Thoracic aorta (tissue), 2 donors: ENCODE data around the gene HEATR5A. TPM values are rescaled to one million over a fixed set of nuclear protein-coding genes. Genes with fewer than 3 reads are reported as not detected.

ENCODE experiments used
- ATAC-seq: fragments of 150-250 bp; one replicate; pipeline ENCODE4 v1.8.0; 2017; ENCODE audit warnings: low read depth; ENCODE audit not compliant: insufficient number of reproducible peaks, low FRiP score
- DNase-seq: peaks from one replicate; pipeline ENCODE4 v3.0.0-alpha.2; 2020; ENCODE audit warnings: low spot score
- H3K27ac ChIP-seq, 2 donors: fragments of 200-600 bp; sonication (generic); 1 replicate in 1 of 2; 2 replicates in 1 of 2; pipeline ENCODE4 v1.5.1; 2016; ENCODE audit warnings: mild to moderate bottlenecking in 2 of 2, moderate library complexity in 2 of 2
- H3K27me3 ChIP-seq: fragments of 200-600 bp; sonication (generic); replicated peaks from 2 replicates; pipeline ENCODE4 v1.6.0; 2016; ENCODE audit warnings: mild to moderate bottlenecking; ENCODE audit not compliant: insufficient read depth
- H3K36me3 ChIP-seq: fragments of 200-600 bp; sonication (generic); one replicate; pipeline ENCODE4 v1.5.1; 2016
- H3K4me1 ChIP-seq, 2 donors: fragments of 200-600 bp; sonication (generic); 1 replicate in 1 of 2; 2 replicates in 1 of 2; pipeline versions ENCODE4 v1.5.1 to v1.6.0; 2016; ENCODE audit warnings: low read depth in 2 of 2, mild to moderate bottlenecking in 1 of 2; ENCODE audit not compliant: control insufficient read depth in 1 of 2
- H3K4me3 ChIP-seq: fragments of 200-600 bp; sonication (generic); 2 replicates; pipeline ENCODE4 v1.5.1; 2016; ENCODE audit warnings: mild to moderate bottlenecking
- H3K9me3 ChIP-seq: fragments of 200-600 bp; sonication (generic); 2 replicates; pipeline ENCODE4 v1.5.1; 2016
- total RNA-seq, 2 donors: library from RNA; depleted of rRNA; stranded (reverse); fragments of >200 nt; gene quantifications; one replicate each; pipeline versions ENCODE4 v1.1.0 to v1.2.3, GENCODE V29; 2016
- TF ChIP-seq, protein P1 (sequence below): fragments of 200-600 bp; sonication (generic); IDR thresholded peaks from one replicate; pipeline ENCODE4 v1.5.1; 2019; ENCODE audit warnings: antibody characterized with exemption

HEATR5A gene
- total RNA-seq, 2 donors from 2014 or later = 39.1 to 43.6 TPM

DNA sequence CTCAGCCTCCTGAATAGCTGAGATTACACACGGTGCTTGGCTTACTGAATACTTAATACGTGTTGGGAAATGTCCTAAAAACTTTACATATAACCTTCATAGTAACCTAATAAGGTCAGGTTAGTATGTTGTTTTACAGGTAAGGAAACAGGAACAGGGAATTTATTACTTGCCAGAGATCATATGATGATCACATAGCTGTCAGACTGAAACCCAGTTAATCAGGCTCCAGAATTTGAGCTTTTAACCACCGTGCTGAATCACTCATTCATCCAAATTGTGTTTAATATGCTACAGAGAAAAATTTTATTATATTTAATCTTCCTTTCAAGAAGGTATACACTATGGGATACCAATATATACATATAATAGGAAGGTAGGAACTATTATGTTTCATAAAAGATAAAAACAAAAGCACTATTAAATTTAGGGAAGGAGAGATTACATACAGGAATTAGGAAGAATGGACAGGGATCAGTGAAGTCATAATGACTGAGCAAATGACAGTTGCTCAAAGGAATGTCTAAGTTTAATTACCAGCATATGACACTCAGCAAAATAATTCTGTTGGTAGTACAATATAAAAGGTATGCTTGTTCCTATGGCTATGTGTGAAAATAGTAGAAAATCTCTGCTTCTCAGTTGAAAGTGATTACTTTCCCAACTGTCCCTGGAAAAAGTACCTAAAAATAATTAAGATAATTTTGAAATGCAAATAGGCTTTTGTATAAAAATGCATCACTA, 59.3 kb downstream of the HEATR5A start:
- DNase-seq (no peak), ATAC-seq (no peak)
- no peaks in the 10 kb centered on the region for H3K27me3 ChIP-seq
- H3K4me3 ChIP-seq = no peak overlapping the region
- H3K9me3 ChIP-seq = no peaks in the 10 kb centered on the region
- no peaks in the 10 kb centered on the region for H3K4me1 ChIP-seq
- H3K27ac ChIP-seq = no peak overlapping the region
- TF ChIP-seq, protein P1, sequence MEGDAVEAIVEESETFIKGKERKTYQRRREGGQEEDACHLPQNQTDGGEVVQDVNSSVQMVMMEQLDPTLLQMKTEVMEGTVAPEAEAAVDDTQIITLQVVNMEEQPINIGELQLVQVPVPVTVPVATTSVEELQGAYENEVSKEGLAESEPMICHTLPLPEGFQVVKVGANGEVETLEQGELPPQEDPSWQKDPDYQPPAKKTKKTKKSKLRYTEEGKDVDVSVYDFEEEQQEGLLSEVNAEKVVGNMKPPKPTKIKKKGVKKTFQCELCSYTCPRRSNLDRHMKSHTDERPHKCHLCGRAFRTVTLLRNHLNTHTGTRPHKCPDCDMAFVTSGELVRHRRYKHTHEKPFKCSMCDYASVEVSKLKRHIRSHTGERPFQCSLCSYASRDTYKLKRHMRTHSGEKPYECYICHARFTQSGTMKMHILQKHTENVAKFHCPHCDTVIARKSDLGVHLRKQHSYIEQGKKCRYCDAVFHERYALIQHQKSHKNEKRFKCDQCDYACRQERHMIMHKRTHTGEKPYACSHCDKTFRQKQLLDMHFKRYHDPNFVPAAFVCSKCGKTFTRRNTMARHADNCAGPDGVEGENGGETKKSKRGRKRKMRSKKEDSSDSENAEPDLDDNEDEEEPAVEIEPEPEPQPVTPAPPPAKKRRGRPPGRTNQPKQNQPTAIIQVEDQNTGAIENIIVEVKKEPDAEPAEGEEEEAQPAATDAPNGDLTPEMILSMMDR = no peak
- peaks cover 24% of the 10 kb centered on the region for H3K36me3 ChIP-seq

DNA sequence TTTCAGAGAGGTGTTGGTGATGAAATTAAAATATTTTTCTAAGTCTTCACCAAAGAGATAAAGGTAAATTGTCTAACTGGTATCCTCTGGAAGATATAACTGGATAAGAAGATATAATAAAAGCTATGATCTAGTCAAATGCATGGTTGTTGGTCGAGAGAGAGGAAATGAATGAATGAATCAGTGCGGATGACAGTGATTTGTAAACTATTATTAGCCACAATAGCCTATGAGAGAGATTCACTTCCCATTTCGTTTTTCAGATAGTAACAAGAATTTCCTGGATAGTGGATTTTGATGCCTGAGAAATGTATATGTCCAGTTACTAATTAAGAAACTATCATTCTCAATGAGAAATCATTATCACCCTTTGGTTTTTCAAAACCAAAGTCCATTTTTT, 63.1 kb downstream of the HEATR5A start:
- H3K27me3 ChIP-seq = no peaks in the 10 kb centered on the region
- no peak overlapping the region for H3K27ac ChIP-seq
- peaks cover 10% of the 10 kb centered on the region for H3K36me3 ChIP-seq
- no peaks in the 10 kb centered on the region for H3K4me1 ChIP-seq
- ATAC-seq = no peak
- no peak overlapping the region for H3K4me3 ChIP-seq
- H3K9me3 ChIP-seq = no peaks in the 10 kb centered on the region
- DNase-seq = no peak
- TF ChIP-seq, protein P1 = no peak

DNA sequence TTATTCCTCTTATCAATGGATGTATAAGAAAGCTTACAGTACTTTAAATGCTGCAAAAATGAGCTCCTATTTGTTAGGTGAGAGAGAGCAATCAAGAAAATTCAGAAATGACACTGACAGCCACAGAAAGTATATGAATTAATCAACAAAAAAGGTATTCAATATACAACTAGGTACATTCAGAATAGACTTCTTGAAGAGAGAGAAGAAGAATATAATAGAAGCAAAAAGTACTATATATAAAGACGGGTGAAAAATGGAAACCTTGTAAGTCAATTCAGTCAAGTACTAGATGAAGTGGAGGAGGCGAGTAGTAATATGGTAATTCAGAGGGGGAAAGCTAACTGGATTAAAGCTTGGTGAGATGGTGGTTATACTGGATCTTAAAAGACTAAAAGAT, 74.3 kb downstream of the HEATR5A start:
- TF ChIP-seq, protein P1 = no peak
- H3K27me3 ChIP-seq = no peaks in the 10 kb centered on the region
- H3K4me3 ChIP-seq = no peak overlapping the region
- no peak overlapping the region for H3K27ac ChIP-seq
- no peak for DNase-seq
- peaks cover 13% of the 10 kb centered on the region for H3K36me3 ChIP-seq
- peaks cover 0 to 1% of the 10 kb centered on the region in 2 donors for H3K4me1 ChIP-seq
- H3K9me3 ChIP-seq = no peaks in the 10 kb centered on the region
- no peak for ATAC-seq

DNA sequence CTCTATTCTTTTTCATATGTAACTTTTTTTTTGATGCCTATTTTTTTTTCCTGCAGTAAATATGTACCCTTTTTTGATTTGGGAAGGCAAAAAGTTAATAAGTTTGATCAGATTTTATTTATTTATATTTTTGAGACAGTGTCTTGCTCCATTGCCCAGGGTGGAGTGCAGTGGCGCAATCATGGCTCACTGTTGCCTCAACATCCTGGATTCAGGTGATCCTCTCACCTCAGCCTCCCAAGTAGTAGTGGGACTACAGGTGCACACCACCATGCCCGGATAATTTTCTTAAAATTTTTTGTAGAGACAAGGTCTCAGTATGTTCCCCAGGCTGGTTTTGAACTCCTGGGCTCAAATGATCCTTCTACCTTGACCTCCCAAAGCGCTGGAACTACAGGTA, 79.1 kb downstream of the HEATR5A start:
- Histone ChIP-seq H3K4me3 (no peak overlapping the region), H3K36me3 (peaks cover 5% of the 10 kb centered on the region), H3K27ac (no peak overlapping the region), H3K4me1 (peaks cover 0 to 15% of the 10 kb centered on the region in 2 donors), H3K9me3 (no peaks in the 10 kb centered on the region), H3K27me3 (no peaks in the 10 kb centered on the region)
- TF ChIP-seq, protein P1 = no peak
- ATAC-seq = no peak
- no peak for DNase-seq

DNA sequence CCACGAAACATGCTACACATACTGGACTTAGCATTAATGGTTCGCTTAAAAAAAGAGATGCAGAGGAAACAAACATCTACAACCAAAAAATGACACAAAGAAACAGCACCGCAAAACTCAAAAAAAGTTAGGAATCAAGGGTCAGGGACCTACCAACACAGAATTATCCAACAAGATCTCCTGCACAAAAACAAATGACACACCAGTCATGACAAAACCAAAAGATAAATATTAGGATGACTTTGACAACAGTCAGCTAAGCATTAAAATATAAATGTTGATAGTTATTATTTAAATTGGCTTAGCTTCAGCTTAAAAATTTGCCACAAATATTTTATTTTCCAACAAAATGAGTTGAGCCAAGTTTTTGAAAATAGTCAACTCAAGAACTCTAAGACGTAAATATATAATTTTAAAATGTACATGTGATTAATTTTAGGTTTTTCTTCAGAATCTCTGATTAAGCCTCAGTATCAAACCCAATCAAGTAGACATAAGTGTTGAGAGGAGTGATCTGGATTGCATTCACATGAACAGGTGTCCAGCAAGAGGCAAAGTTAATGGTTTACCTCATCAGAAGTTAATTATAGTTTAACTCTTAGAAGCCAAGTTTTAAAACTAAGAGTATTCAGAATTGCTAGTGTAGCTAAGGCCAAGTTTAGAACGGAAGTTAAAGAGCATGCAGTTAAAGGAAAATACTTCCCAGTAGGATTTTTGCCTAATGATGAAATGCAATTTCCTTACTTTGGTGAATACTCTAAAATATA, 79.9 kb downstream of the HEATR5A start:
- no peak for DNase-seq
- Histone ChIP-seq H3K4me1 (peaks cover 0 to 15% of the 10 kb centered on the region in 2 donors), H3K27ac (peak overlapping the region; percentile 21 to 30), H3K9me3 (no peaks in the 10 kb centered on the region), H3K4me3 (no peak overlapping the region), H3K36me3 (peaks cover 5% of the 10 kb centered on the region), H3K27me3 (no peaks in the 10 kb centered on the region)
- ATAC-seq = no peak
- TF ChIP-seq, protein P1 = no peak
